K562 (cell line): Measurements from ENCODE around the gene TNIK.

Experiments
- CHD2 ChIP-seq: IDR thresholded peaks from 2 replicates; pipeline ENCODE4 v1.6.1; 2011; ENCODE audit warnings: low read depth, low read length
- CTCF ChIP-seq, 3 experiments: IDR thresholded peaks in 2 of 3; conservative IDR thresholded peaks in 1 of 3; 2 replicates each; pipeline ENCODE4 v1.5.1; 2011 to 2012; ENCODE audit warnings: low read length in 3 of 3, mild to moderate bottlenecking in 3 of 3, control low read depth in 2 of 3, improper control_type of control experiment in 1 of 3, inconsistent platforms in 1 of 3, low read depth in 1 of 3, mixed read lengths in 1 of 3, moderate library complexity in 1 of 3; ENCODE audit not compliant: insufficient read depth in 2 of 3
- EP300 ChIP-seq: IDR thresholded peaks from 2 replicates; pipeline ENCODE4 v1.6.1; 2012; ENCODE audit warnings: low read length, improper control_type of control experiment
- MEF2D ChIP-seq: conservative IDR thresholded peaks from 2 replicates; pipeline ENCODE4 v1.6.1; 2016; ENCODE audit warnings: low read depth, missing genetic modification characterization, missing compliant biosample characterization
- RREB1 ChIP-seq: fragments of 250-450 bp; sonication (Bioruptor Pico); IDR thresholded peaks from 2 replicates; pipeline ENCODE4 v1.4.0; 2020
- SP1 ChIP-seq: sonication (generic); formaldehyde crosslinking; IDR thresholded peaks from 2 replicates; pipeline ENCODE4 v1.8.1; 2022; ENCODE audit warnings: mild to moderate bottlenecking, missing genetic modification reagents

- no peak for TF ChIP-seq CTCF (IDR thresholded peaks at IDR 0.05 in 2 of 3, conservative IDR thresholded peaks at IDR 0.05 in 1 of 3; ENCODE audit: insufficient read depth in 2 of 3, low read depth in 1 of 3, low read length in 3 of 3)
- no peak for TF ChIP-seq CHD2
- no peak for TF ChIP-seq SP1 (CRISPR knock-in tag)
- no peak for TF ChIP-seq MEF2D (tag)
- TF ChIP-seq EP300 = no peak
- TF ChIP-seq RREB1 = no peak
Observed at GRCh38 chr3:171046760-171047159, 413.4 kb downstream of the TNIK start.
